Measurements from ENCODE around the gene TSPAN14. TPM values are rescaled to one million over a fixed set of nuclear protein-coding genes. Genes with fewer than 3 reads are reported as not detected.
A peak's percentile ranks its signal among the peaks of the same experiment; 100 is the strongest.

The TSPAN14 gene
- total and polyA plus RNA-seq, 2 donors (not counting 1 experiment from before 2014, with no cell fraction given) = 12.1 to 50.0 TPM

GRCh38 chr10:80444646-80445319 is 9.3 kb upstream of the TSPAN14 start:
- peaks cover 2% of the 10 kb centered on the region for H3K4me1 ChIP-seq (ENCODE audit: control insufficient read depth, extremely low read depth, insufficient read depth, low read length)
- no peak overlapping the region for H2AFZ ChIP-seq (ENCODE audit: low read length)
- DNase-seq (ENCODE audit: low read depth in 2 of 2) = peak; percentile 66 to 87
- no peaks in the 10 kb centered on the region for H3K79me2 ChIP-seq (ENCODE audit: control insufficient read depth, insufficient read depth, low read length)
- H3K9me3 ChIP-seq (ENCODE audit: control insufficient read depth, insufficient read depth, low read depth, low read length) = no peaks in the 10 kb centered on the region
- no peaks in the 10 kb centered on the region for H3K36me3 ChIP-seq (ENCODE audit: control insufficient read depth, insufficient read depth, low read length)
- no peak overlapping the region for H3K9ac ChIP-seq (ENCODE audit: insufficient read depth, low read length)
- TF ChIP-seq, protein P1, sequence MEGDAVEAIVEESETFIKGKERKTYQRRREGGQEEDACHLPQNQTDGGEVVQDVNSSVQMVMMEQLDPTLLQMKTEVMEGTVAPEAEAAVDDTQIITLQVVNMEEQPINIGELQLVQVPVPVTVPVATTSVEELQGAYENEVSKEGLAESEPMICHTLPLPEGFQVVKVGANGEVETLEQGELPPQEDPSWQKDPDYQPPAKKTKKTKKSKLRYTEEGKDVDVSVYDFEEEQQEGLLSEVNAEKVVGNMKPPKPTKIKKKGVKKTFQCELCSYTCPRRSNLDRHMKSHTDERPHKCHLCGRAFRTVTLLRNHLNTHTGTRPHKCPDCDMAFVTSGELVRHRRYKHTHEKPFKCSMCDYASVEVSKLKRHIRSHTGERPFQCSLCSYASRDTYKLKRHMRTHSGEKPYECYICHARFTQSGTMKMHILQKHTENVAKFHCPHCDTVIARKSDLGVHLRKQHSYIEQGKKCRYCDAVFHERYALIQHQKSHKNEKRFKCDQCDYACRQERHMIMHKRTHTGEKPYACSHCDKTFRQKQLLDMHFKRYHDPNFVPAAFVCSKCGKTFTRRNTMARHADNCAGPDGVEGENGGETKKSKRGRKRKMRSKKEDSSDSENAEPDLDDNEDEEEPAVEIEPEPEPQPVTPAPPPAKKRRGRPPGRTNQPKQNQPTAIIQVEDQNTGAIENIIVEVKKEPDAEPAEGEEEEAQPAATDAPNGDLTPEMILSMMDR (conservative IDR thresholded peaks at IDR 0.05 in 1 of 2, IDR thresholded peaks at IDR 0.05 in 1 of 2; ENCODE audit: low read depth in 1 of 2, low read length in 2 of 2) = peak; percentile 87 to 91
- no peak for TF ChIP-seq EZH2 (IDR thresholded peaks at IDR 0.05; ENCODE audit: low read length, missing control alignments)
- no peak overlapping the region for H3K4me3 ChIP-seq (replicated peaks in 1 of 4; ENCODE audit: control extremely low read depth in 1 of 4, insufficient read depth in 1 of 4, low read depth in 3 of 4, low read length in 4 of 4)
- no peak overlapping the region for H3K4me2 ChIP-seq (ENCODE audit: extremely low read depth, insufficient read depth, low read length)
- H3K27ac ChIP-seq (ENCODE audit: insufficient read depth, low read length) = no peak overlapping the region
- no peaks in the 10 kb centered on the region for H4K20me1 ChIP-seq (ENCODE audit: control insufficient read depth, extremely low read depth, insufficient read depth, low read length)
- H3K27me3 ChIP-seq (ENCODE audit: control insufficient read depth, insufficient read depth, low read length) = peaks cover 9% of the 10 kb centered on the region

DNA sequence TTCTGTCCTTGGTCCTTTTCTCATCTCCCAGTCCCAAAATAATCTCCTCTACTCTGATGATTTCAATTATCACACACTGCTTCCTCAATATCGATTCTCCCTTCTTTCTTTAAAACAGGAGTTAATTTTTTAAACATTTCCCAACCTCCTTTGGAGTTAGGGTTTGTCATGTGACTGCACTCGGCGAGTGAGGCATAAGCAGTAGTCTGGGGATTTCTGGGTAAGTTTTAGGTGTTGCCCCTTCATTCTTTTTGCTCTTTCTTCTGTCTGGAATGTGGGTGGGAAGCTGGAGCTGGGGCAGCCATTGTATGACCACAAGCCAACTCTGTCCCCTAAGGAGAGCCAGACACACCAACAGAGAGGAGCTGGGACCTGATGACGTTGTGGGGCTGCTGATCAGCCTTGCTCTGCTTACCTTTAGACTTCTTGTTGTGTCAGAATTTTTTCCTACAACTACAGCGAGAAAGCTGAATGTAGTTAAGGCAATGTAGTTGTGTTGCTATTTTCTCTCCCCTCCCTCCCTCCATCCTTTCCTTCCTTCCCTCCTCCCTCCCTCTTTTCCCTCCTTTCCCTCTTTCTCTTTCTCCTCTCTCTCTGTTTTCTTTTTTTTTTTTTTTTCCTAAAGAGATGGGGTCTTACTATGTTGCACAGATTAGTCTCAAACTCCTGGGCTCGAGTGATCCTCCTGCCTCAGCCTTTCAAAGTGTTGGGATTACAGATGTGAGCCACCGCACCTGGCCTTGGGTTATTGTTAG is 6.5 kb upstream of the TSPAN14 start:
- TF ChIP-seq, protein P1 (conservative IDR thresholded peaks at IDR 0.05 in 1 of 2, IDR thresholded peaks at IDR 0.05 in 1 of 2; ENCODE audit: low read depth in 1 of 2, low read length in 2 of 2) = no peak
- TF ChIP-seq EZH2 (IDR thresholded peaks at IDR 0.05; ENCODE audit: low read length, missing control alignments) = no peak
- H2AFZ ChIP-seq (ENCODE audit: low read length) = no peak overlapping the region
- no peaks in the 10 kb centered on the region for H4K20me1 ChIP-seq (ENCODE audit: control insufficient read depth, extremely low read depth, insufficient read depth, low read length)

GRCh38 chr10:80448209-80448942 is 5.7 kb upstream of the TSPAN14 start:
- peaks cover 2% of the 10 kb centered on the region for H3K4me1 ChIP-seq (ENCODE audit: control insufficient read depth, extremely low read depth, insufficient read depth, low read length)
- H2AFZ ChIP-seq (ENCODE audit: low read length) = no peak overlapping the region
- no peaks in the 10 kb centered on the region for H3K36me3 ChIP-seq (ENCODE audit: control insufficient read depth, insufficient read depth, low read length)
- H3K4me3 ChIP-seq (replicated peaks in 1 of 4; ENCODE audit: control extremely low read depth in 1 of 4, insufficient read depth in 1 of 4, low read depth in 3 of 4, low read length in 4 of 4) = no peak overlapping the region
- no peak overlapping the region for H3K4me2 ChIP-seq (ENCODE audit: extremely low read depth, insufficient read depth, low read length)
- H3K79me2 ChIP-seq (ENCODE audit: control insufficient read depth, insufficient read depth, low read length) = no peaks in the 10 kb centered on the region
- H3K9ac ChIP-seq (ENCODE audit: insufficient read depth, low read length) = no peak overlapping the region
- peaks cover 12% of the 10 kb centered on the region for H3K27me3 ChIP-seq (ENCODE audit: control insufficient read depth, insufficient read depth, low read length)
- no peaks in the 10 kb centered on the region for H4K20me1 ChIP-seq (ENCODE audit: control insufficient read depth, extremely low read depth, insufficient read depth, low read length)
- TF ChIP-seq, protein P1 (conservative IDR thresholded peaks at IDR 0.05 in 1 of 2, IDR thresholded peaks at IDR 0.05 in 1 of 2; ENCODE audit: low read depth in 1 of 2, low read length in 2 of 2) = no peak
- TF ChIP-seq EZH2 (IDR thresholded peaks at IDR 0.05; ENCODE audit: low read length, missing control alignments) = no peak
- H3K27ac ChIP-seq (ENCODE audit: insufficient read depth, low read length) = no peak overlapping the region
- DNase-seq (ENCODE audit: low read depth in 2 of 2) = no peak
- H3K9me3 ChIP-seq (ENCODE audit: control insufficient read depth, insufficient read depth, low read depth, low read length) = no peaks in the 10 kb centered on the region

More for the DNA sequence above, 6.5 kb upstream of the TSPAN14 start:
- no peak overlapping the region for H3K27ac ChIP-seq (ENCODE audit: insufficient read depth, low read length)
- H3K4me2 ChIP-seq (ENCODE audit: extremely low read depth, insufficient read depth, low read length) = no peak overlapping the region
- H3K4me3 ChIP-seq (replicated peaks in 1 of 4; ENCODE audit: control extremely low read depth in 1 of 4, insufficient read depth in 1 of 4, low read depth in 3 of 4, low read length in 4 of 4) = no peak overlapping the region
- H3K9me3 ChIP-seq (ENCODE audit: control insufficient read depth, insufficient read depth, low read depth, low read length) = no peaks in the 10 kb centered on the region
- H3K4me1 ChIP-seq (ENCODE audit: control insufficient read depth, extremely low read depth, insufficient read depth, low read length) = peaks cover 2% of the 10 kb centered on the region
- DNase-seq (ENCODE audit: low read depth in 2 of 2) = no peak
- no peak overlapping the region for H3K9ac ChIP-seq (ENCODE audit: insufficient read depth, low read length)
- no peaks in the 10 kb centered on the region for H3K79me2 ChIP-seq (ENCODE audit: control insufficient read depth, insufficient read depth, low read length)
- H3K36me3 ChIP-seq (ENCODE audit: control insufficient read depth, insufficient read depth, low read length) = no peaks in the 10 kb centered on the region
- peaks cover 12% of the 10 kb centered on the region for H3K27me3 ChIP-seq (ENCODE audit: control insufficient read depth, insufficient read depth, low read length)
